ACC112 (cell line): ENCODE measurements around the gene EIF3A.
"Not testable (repeated sequence)": the region's sequence is repeated elsewhere in the genome, so short reads cannot be mapped to it uniquely, and the experiment has no call there.

Experiments
- H2AFZ ChIP-seq: fragments of 200-600 bp; sonication (generic); one replicate; pipeline ENCODE4 v1.6.0; 2017; ENCODE audit warnings: antibody characterized with exemption, low read length; ENCODE audit not compliant: unreplicated experiment
- H3K27ac ChIP-seq: fragments of 200-600 bp; sonication (generic); 2 replicates; pipeline ENCODE4 v1.5.1; 2014; ENCODE audit warnings: low read depth, mild to moderate bottlenecking, antibody characterized with exemption, low read length, moderate library complexity
- H3K27me3 ChIP-seq: fragments of 200-600 bp; sonication (generic); 2 replicates; pipeline ENCODE4 v1.6.1; 2014; ENCODE audit warnings: mild to moderate bottlenecking, antibody characterized with exemption, low read length, moderate library complexity, mixed read lengths; ENCODE audit not compliant: insufficient read depth
- H3K36me3 ChIP-seq: fragments of 200-600 bp; sonication (generic); 2 replicates; pipeline ENCODE4 v1.6.1; 2016; ENCODE audit warnings: mild to moderate bottlenecking, antibody characterized with exemption, low read length, moderate library complexity, mixed read lengths; ENCODE audit not compliant: insufficient read depth
- H3K4me1 ChIP-seq: fragments of 200-600 bp; sonication (generic); one replicate; pipeline ENCODE4 v1.6.1; 2016; ENCODE audit warnings: low read length, mixed read lengths; ENCODE audit not compliant: insufficient read depth, unreplicated experiment, control insufficient read depth
- H3K4me3 ChIP-seq: fragments of 200-600 bp; sonication (generic); 2 replicates; pipeline ENCODE4 v1.5.1; 2014; ENCODE audit warnings: mild to moderate bottlenecking, low read depth, low read length
- H3K79me2 ChIP-seq: fragments of 200-600 bp; sonication (generic); one replicate; pipeline ENCODE4 v1.6.0; 2016; ENCODE audit warnings: low read length; ENCODE audit not compliant: control insufficient read depth, unreplicated experiment, insufficient read depth

Gene EIF3A

DNA sequence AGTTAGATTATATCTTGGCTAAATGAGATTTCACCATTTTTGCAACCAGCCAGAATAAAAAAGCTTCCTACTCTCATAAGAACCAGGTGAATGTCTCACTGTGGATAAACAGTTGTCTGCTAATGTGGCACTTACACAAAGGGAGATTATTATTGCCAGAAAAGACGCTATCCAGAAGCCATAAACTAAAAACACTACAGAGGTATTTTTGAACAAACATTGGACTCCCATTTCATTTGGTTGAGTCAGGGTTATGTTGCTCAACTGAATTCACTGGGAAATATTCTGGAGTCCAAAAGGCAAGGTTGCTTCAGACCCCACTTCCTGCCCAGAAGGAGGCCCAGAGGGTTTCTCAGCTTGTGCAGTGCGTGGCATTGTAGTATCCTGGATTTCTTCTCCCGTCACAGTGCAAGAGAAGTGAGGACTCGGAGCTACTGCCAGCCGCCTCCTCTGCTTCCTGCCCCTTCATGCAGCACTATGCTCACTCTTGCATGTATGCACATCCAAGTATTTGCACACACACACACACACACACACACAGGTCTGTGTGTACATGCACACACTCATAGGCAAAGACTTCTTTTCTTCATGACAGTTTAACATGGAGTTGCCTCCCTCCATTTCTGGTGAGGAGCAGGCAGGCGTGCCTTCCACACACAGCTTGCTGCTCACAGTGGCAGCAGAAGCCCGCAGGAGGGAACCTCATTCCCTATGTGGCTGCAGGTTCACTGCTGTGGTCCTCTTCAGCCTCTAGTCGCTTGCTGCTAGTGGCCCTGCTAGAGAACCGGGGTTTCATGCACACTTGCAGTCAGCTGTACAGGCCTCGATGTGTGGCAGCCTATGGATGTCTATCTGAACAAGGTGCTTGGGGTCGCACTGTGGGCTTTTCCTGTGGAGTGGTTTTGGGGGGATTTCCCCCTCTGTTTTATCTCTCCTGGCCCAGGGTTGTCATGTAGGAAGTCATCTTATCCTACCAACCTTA lies 33.4 kb upstream of the EIF3A start:
- Histone ChIP-seq H3K79me2 (peaks cover 3% of the 10 kb centered on the region), H3K27me3 (no peaks in the 10 kb centered on the region), H3K36me3 (peaks cover 18% of the 10 kb centered on the region), H3K27ac (peak overlapping the region; percentile 91), H2AFZ (no peak overlapping the region), H3K4me1 (peaks cover 27% of the 10 kb centered on the region), H3K4me3 (peak overlapping the region; percentile 19; the same call in 1 of the 2 replicates)

DNA sequence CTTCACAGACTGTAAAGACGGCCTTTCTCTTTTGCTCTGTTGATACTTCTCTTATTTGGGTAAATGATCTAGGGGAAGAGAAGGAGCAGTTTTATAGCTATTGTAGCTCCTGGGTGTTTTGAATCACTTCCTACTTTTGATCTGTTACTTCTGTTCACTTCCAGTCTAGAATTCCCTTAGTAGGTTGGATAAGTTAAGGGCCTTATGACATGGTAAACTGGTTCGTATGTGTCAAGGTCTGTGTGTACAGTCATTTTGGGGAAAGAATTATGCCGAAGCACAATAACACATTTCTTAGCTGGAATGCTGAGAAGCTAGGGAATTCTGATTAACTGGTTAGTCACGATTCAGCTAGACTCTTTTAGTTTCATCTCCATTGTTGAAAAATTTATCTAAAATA lies 31.4 kb upstream of the EIF3A start:
- peaks cover 13% of the 10 kb centered on the region for H3K36me3 ChIP-seq
- peaks cover 27% of the 10 kb centered on the region for H3K4me1 ChIP-seq
- H2AFZ ChIP-seq = peak overlapping the region; percentile 86
- H3K4me3 ChIP-seq = peak overlapping the region; percentile 39; the same call in 1 of the 2 replicates
- H3K27me3 ChIP-seq = no peaks in the 10 kb centered on the region
- no peaks in the 10 kb centered on the region for H3K79me2 ChIP-seq
- peak overlapping the region; percentile 91 for H3K27ac ChIP-seq

DNA sequence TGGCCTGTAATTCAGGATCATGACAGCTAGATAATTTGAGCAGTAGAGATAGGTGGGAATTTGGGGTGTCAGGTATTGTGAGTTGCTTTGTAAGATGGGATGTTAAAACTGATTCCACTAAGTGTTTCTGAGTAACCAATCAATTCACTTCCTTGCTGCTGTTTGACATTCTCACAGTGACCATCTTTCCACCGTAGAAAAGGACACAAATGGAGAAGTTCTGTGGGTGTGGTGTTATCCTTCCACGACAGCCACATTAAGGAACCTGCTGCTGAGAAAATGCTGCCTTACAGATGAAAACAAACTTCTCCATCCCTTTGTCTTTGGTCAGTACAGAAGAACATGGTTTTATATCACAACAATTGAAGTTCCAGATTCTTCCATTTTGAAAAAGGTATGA lies 27.2 kb upstream of the EIF3A start:
- H3K27me3 ChIP-seq, H3K36me3 ChIP-seq, H3K4me3 ChIP-seq, H2AFZ ChIP-seq, H3K27ac ChIP-seq: not testable (repeated sequence)
- Histone ChIP-seq H3K4me1 (peaks cover 20% of the 10 kb centered on the region), H3K79me2 (peaks cover 20% of the 10 kb centered on the region)

DNA sequence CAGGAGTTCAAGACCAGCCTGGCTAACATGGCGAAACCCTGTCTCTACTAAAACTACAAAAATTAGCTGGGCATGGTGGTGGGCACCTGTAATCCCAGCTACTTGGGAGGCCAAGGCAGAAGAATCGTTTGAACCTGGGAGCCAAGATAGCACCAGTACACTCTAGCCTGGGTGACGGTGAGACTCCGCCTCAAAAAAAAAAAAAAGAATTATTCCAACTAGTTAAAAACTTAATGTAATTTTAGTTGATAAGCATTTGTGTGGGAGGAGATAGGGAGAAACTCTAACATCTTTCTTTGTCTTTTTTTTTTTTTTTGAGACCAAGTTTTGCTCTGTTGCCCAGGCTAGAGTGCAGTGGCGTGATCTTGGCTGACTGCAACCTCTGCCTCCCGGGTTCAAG lies 26.5 kb upstream of the EIF3A start:
- H2AFZ ChIP-seq, H3K36me3 ChIP-seq, H3K27ac ChIP-seq, H3K4me3 ChIP-seq, H3K27me3 ChIP-seq: not testable (repeated sequence)
- Histone ChIP-seq H3K4me1 (peaks cover 16% of the 10 kb centered on the region), H3K79me2 (peaks cover 20% of the 10 kb centered on the region)

DNA sequence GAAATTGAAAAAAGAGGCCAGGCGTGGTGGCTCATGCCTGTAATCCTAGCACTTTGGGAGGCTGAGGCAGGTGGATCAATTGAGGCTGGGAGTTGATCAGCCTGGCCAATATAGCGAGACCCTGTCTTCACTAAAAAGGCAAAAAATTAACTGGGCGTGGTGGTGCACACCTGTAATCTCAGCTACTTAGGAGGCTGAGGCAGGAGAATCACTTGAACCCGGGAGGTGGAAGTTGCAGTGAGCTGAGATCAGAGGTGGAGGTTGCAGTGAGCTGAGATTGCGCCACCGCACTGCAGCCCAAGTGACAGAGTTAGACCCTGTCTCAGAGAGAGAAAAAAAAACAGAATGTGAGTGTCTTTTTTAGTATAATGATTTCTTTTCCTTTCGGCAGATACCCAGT lies 25.3 kb upstream of the EIF3A start:
- peak overlapping the region; percentile 96; the same call in 1 of the 2 replicates for H3K4me3 ChIP-seq
- not testable (repeated sequence) for H3K27ac ChIP-seq, H3K27me3 ChIP-seq, H3K4me1 ChIP-seq, H2AFZ ChIP-seq, H3K36me3 ChIP-seq
- H3K79me2 ChIP-seq = peaks cover 20% of the 10 kb centered on the region

DNA sequence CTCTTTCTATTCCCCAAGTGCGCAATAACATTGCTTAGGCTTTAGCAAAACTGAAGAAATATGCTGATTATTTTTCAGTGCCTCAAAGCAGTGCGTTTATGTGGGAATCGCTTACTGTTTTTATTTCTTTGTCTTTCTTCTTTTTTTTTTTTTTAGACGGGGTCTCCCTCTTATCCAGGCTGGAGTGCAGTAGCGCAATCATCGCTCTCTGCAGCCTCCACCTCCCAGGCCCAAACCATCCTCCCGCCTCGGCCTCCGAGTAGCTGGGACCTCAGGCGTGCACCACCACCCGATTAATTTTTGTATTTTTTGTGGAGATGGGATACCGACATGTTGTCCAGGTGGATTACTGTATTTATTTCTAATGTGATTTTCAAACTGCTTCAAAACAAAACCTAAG lies 24.5 kb upstream of the EIF3A start:
- Histone ChIP-seq H3K79me2 (peaks cover 20% of the 10 kb centered on the region), H3K4me3 (peak overlapping the region; percentile 96), H2AFZ (no peak overlapping the region), H3K36me3 (0 out of 2 replicates have a peak, but pooled peaks cover 3% of the 10 kb centered on the region), H3K4me1 (peaks cover 15% of the 10 kb centered on the region), H3K27ac (no peak overlapping the region), H3K27me3 (no peaks in the 10 kb centered on the region)

DNA sequence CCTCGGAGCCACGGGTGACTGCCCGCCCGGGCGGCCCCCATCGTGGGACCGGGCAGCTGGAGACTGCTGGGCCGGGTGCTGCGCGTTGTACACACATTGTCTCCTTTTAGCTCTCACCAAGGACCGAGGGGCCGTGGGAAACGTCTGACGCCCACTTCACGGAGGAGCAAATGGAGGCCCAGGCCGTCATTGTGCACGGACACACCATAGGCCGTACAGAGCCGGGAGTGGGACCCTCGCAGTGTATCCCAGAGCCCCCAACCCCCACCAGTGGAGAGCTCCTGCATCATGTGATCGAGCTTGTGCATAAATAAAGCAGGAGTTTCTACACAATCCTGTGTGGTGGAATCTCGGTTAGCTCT lies 24.0 kb upstream of the EIF3A start:
- Histone ChIP-seq H3K27ac (no peak overlapping the region), H3K4me1 (peaks cover 15% of the 10 kb centered on the region), H3K36me3 (no peaks in the 10 kb centered on the region), H3K4me3 (peak overlapping the region; percentile 96), H3K79me2 (peaks cover 20% of the 10 kb centered on the region), H2AFZ (peak overlapping the region; percentile 67), H3K27me3 (no peaks in the 10 kb centered on the region)

DNA sequence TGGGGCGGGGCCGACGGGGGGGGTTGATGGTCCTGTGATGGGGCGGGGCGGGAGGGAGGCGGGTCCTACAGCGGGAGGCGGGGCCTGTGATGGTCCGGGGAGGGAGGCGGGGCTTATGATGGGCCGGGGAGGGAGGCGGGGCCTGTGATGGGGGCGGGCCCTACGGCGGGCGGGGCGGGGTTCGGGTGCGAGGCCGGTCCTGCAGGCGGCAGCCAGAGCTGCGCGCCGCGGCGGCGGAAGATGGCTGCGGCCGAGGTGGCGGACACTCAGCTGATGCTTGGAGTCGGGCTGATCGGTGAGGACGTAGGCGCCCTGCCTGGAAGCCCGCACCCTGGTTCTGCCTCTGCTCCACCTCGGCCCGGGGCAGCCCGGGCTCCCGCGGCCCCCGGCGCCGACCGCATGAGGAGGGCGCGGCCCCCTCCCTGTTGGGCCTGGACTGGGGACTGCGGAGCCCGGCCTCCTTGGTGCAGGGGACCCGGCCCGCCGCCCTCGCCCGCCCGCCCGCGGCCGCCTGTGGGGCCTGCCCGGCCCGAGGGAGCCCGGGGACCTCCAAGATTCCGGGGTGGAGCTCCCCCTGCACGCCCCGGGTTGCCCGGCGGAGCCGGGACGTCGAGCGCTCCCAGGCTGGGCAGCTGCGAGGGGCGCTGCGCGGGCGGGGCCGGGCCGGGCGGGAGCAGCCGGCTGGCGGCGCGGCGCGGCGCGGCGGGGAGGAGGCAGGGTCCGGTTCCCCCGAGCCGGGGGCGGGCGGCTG lies 23.5 kb upstream of the EIF3A start, which contains the start of gene DENND10:
DENND10 (plus strand) TSS at position 211 of the 751 bp plus-strand sequence; CDS start at position 241, 30 bp downstream.
- Histone ChIP-seq H3K4me1 (peaks cover 15% of the 10 kb centered on the region), H3K79me2 (peaks cover 20% of the 10 kb centered on the region), H2AFZ (peak within 1 kb of the TSS; percentile 67), H3K36me3 (no peaks in the 10 kb centered on the region), H3K4me3 (peak within 1 kb of the TSS; percentile 96), H3K27me3 (no peaks in the 10 kb centered on the region), H3K27ac (no peak within 1 kb of the TSS)

DNA sequence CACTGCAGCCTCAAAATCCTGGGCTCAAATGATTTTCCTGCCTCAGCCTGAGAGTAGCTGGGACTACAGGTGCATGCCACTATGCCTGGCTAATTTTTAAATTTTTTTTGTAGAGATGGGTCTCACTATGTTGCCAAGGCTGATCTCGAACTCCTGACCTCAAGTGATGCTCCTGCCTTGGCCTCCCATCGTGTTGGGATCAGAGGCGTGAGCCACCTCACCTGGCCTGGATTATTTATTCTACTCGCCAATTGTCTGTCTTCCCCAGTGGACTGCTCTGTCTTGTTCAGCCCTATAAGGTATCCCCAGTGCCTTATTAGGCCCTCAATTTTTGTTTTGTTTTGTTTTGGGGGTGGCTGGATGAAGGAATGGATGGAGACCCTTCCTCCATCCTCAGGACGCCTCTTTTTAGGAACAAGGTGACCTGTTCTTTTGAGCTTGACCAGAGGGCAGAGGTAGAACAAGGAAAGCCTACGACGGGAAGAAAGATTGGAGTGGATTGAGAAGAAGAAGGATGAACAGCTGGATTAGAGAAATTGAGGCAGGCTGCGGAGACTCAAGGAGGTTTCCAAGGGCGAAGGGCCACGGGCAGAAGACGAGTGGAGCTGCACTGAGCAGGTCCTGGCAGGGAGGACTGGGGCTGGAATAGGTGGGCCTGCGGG lies 22.8 kb upstream of the EIF3A start:
- H3K4me1 ChIP-seq = peaks cover 15% of the 10 kb centered on the region
- H3K36me3 ChIP-seq = no peaks in the 10 kb centered on the region
- H3K79me2 ChIP-seq = peaks cover 20% of the 10 kb centered on the region
- no peaks in the 10 kb centered on the region for H3K27me3 ChIP-seq
- H3K4me3 ChIP-seq = no peak overlapping the region
- no peak overlapping the region for H3K27ac ChIP-seq
- no peak overlapping the region for H2AFZ ChIP-seq

DNA sequence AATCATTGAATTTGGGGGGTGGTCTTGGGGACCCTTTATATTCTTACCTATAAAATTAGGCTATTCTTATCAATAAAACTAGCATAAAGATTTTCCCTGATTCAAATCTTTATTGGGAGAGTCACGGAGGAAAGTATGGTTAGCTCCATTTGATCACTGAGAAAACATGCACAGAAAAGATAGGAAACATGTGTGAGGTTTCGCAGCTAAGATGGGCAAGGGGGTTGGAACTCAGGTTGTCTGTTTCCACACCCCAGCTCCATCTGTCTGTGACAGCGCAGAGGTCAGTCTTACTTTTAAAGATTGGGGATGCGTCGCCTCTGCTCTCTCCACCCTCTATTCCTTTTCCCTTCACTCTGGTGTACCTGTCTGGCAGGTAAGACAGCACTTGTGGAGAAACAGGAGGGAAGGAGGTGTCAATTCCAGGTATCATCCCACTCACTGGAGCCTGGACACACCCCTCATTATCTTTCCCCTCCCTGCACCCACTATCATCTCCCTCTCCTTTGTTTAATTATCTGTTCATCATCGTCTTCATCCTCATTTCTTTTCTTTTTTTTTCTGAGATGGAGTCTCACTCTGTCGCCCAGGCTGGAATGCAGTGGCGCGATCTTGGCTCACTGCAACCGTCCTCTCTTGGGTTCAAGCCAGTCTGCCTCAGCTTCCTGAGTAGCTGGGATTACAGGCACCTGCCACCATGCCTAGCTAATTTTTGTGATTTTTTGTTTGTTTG lies 20.9 kb upstream of the EIF3A start:
- Histone ChIP-seq H3K4me3 (no peak overlapping the region), H3K79me2 (peaks cover 20% of the 10 kb centered on the region), H2AFZ (no peak overlapping the region), H3K36me3 (no peaks in the 10 kb centered on the region), H3K4me1 (peaks cover 15% of the 10 kb centered on the region), H3K27me3 (no peaks in the 10 kb centered on the region), H3K27ac (no peak overlapping the region)
